A549 (cell line): ENCODE data around the gene OVOL2.
"Not testable (repeated sequence)": the region's sequence is repeated elsewhere in the genome, so short reads cannot be mapped to it uniquely, and the experiment has no call there.

Source experiments
- BHLHE40 ChIP-seq: IDR thresholded peaks from 2 replicates; pipeline ENCODE4 v1.6.1; 2012; ENCODE audit warnings: low read depth, low read length, inconsistent platforms
- CBX8 ChIP-seq: fragments of 200-600 bp; sonication (generic); IDR thresholded peaks from 2 replicates; pipeline ENCODE4 v1.6.1; 2016
- JUNB ChIP-seq: fragments of >200 bp; sonication (Bioruptor Twin); formaldehyde crosslinking; IDR thresholded peaks from 2 replicates; pipeline ENCODE4 v1.6.1; 2016
- POLR2A ChIP-seq: IDR thresholded peaks from 2 replicates; pipeline ENCODE4 v1.6.1; 2012; ENCODE audit warnings: mild to moderate bottlenecking, low read length
- POLR2AphosphoS2 ChIP-seq: conservative IDR thresholded peaks from 2 replicates; pipeline ENCODE4 v1.6.1; 2012; ENCODE audit warnings: low read length, improper control_type of control experiment, inconsistent platforms
- TFCP2L1 ChIP-seq: fragments of 250-450 bp; sonication (Bioruptor Pico); IDR thresholded peaks from 2 replicates; pipeline ENCODE4 v1.5.0; 2021; ENCODE audit warnings: mild to moderate bottlenecking
- ZFP36 ChIP-seq: fragments of 450-650 bp; IDR thresholded peaks from 2 replicates; pipeline ENCODE4 v1.6.1; 2014; ENCODE audit warnings: borderline replicate concordance; ENCODE audit not compliant: partially characterized antibody
- TF ChIP-seq, protein P1 (sequence below): fragments of >200 bp; sonication (Bioruptor Twin); formaldehyde crosslinking; IDR thresholded peaks from 3 replicates; pipeline ENCODE4 v1.5.1; 2016
- TF ChIP-seq, protein P2 (sequence below): IDR thresholded peaks from 2 replicates; pipeline ENCODE4 v1.6.1; 2012

DNA sequence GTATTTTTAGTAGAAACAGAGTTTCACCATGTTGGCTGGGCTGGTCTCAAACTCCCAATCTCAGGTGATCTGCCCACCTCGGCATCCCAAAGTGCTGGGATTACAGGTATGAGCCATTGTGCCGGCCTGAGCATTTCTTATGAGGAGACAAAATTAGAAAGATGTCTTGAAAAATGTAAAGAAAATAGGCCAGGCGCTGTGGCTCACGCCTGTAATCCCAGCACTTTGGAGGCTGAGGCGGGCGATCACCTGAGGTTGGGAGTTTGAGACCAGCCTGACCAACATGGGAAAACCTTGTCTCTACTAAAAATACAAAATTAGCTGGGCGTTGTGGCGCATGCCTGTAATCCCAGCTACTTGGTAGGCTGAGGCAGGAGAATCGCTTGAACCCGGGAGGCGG, 42.9 kb upstream of the OVOL2 start:
- TF ChIP-seq ZFP36; BHLHE40; TFCP2L1 (CRISPR knock-in tag); POLR2A; CBX8; JUNB; POLR2AphosphoS2: not testable (repeated sequence)
- TF ChIP-seq, protein P1, sequence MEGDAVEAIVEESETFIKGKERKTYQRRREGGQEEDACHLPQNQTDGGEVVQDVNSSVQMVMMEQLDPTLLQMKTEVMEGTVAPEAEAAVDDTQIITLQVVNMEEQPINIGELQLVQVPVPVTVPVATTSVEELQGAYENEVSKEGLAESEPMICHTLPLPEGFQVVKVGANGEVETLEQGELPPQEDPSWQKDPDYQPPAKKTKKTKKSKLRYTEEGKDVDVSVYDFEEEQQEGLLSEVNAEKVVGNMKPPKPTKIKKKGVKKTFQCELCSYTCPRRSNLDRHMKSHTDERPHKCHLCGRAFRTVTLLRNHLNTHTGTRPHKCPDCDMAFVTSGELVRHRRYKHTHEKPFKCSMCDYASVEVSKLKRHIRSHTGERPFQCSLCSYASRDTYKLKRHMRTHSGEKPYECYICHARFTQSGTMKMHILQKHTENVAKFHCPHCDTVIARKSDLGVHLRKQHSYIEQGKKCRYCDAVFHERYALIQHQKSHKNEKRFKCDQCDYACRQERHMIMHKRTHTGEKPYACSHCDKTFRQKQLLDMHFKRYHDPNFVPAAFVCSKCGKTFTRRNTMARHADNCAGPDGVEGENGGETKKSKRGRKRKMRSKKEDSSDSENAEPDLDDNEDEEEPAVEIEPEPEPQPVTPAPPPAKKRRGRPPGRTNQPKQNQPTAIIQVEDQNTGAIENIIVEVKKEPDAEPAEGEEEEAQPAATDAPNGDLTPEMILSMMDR, result not testable (repeated sequence)
- TF ChIP-seq, protein P2, sequence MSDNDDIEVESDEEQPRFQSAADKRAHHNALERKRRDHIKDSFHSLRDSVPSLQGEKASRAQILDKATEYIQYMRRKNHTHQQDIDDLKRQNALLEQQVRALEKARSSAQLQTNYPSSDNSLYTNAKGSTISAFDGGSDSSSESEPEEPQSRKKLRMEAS, result not testable (repeated sequence)
